Keratinocyte (primary cell): Measurements from ENCODE around the gene PCED1A. TPM values are rescaled to one million over a fixed set of nuclear protein-coding genes. Genes with fewer than 3 reads are reported as not detected.

Experiments used
- DNase-seq: peaks from one replicate; pipeline ENCODE4 v3.0.0-alpha.2; 2011; ENCODE audit warnings: low read depth, missing footprints, low spot score
- FAIRE-seq: peaks from 2 replicates; lab custom pipeline; 2011; peaks lifted over from hg19 to GRCh38; lab: Jason Lieb, UNC
- H2AFZ ChIP-seq: 2 replicates; pipeline ENCODE4 v1.6.0; 2012; ENCODE audit warnings: low read length, control low read depth, inconsistent platforms; ENCODE audit not compliant: control insufficient read depth
- H3K27ac ChIP-seq: 2 replicates; pipeline ENCODE4 v1.5.1; 2011; ENCODE audit warnings: low read length; ENCODE audit not compliant: control insufficient read depth, insufficient read depth
- H3K27me3 ChIP-seq: 3 replicates; pipeline ENCODE4 v1.6.0; 2011; ENCODE audit warnings: low read length; ENCODE audit not compliant: control insufficient read depth, insufficient read depth; ENCODE audit errors: extremely low read depth
- H3K36me3 ChIP-seq, 2 experiments: 2 replicates in 1 of 2; 3 replicates in 1 of 2; pipeline ENCODE4 v1.5.1; 2011; ENCODE audit warnings: low read length in 2 of 2, mild to moderate bottlenecking in 1 of 2; ENCODE audit not compliant: control insufficient read depth in 2 of 2, insufficient read depth in 2 of 2; ENCODE audit errors: extremely low read depth in 1 of 2
- H3K4me1 ChIP-seq: 3 replicates; pipeline ENCODE4 v1.5.1; 2011; ENCODE audit warnings: low read length; ENCODE audit not compliant: control insufficient read depth, insufficient read depth; ENCODE audit errors: extremely low read depth
- H3K4me2 ChIP-seq: 3 replicates; pipeline ENCODE4 v1.6.0; 2011; ENCODE audit warnings: low read depth, low read length; ENCODE audit not compliant: control insufficient read depth, insufficient read depth; ENCODE audit errors: extremely low read depth
- H3K4me3 ChIP-seq, 3 experiments: fragments of 200-600 bp in 1 of 3; sonication (generic) in 1 of 3; 2 replicates in 2 of 3; 3 replicates in 1 of 3; pipeline ENCODE4 v1.5.1; 2011 to 2016; ENCODE audit warnings: low read length in 3 of 3, mild to moderate bottlenecking in 3 of 3, control low read depth in 2 of 3, inconsistent platforms in 1 of 3, low read depth in 1 of 3, mixed read lengths in 1 of 3, mixed run types in 1 of 3, moderate library complexity in 1 of 3; ENCODE audit not compliant: control insufficient read depth in 2 of 3, insufficient read depth in 2 of 3; ENCODE audit errors: extremely low read depth in 1 of 3
- H3K79me2 ChIP-seq: 2 replicates; pipeline ENCODE4 v1.6.0; 2012; ENCODE audit warnings: low read length; ENCODE audit not compliant: control insufficient read depth, insufficient read depth
- H3K9ac ChIP-seq: 3 replicates; pipeline ENCODE4 v1.6.0; 2011; ENCODE audit warnings: low read length; ENCODE audit not compliant: control insufficient read depth, insufficient read depth; ENCODE audit errors: extremely low read depth
- H3K9me1 ChIP-seq: 3 replicates; pipeline ENCODE4 v1.6.0; 2011; ENCODE audit warnings: low read length; ENCODE audit not compliant: control insufficient read depth, insufficient read depth; ENCODE audit errors: extremely low read depth
- H3K9me3 ChIP-seq: 2 replicates; pipeline ENCODE4 v1.5.1; 2012; ENCODE audit warnings: low read depth, low read length; ENCODE audit not compliant: control insufficient read depth
- H4K20me1 ChIP-seq: 3 replicates; pipeline ENCODE4 v1.6.0; 2011; ENCODE audit warnings: low read length; ENCODE audit not compliant: control insufficient read depth, insufficient read depth; ENCODE audit errors: extremely low read depth
- EZH2 ChIP-seq: IDR thresholded peaks from one replicate; pipeline ENCODE4 v1.6.1; 2012; ENCODE audit warnings: inconsistent platforms, mild to moderate bottlenecking, low read length, moderate library complexity
- dilution Hi-C: fragments of 300-500 bp; cut with MboI; formaldehyde crosslinking; loops from one replicate; pipeline ENCODE4 v1.7.0; 2020; ENCODE audit warnings: low sequenced_read_pairs; ENCODE audit not compliant: extremely low pct_ligation_motif_present
- polyA plus RNA-seq, 5 experiments: library from polyadenylated mRNA; depleted of rRNA in 3 of 5; stranded (reverse) in 3 of 5; stranded (forward) in 1 of 5; unstranded in 1 of 5; fragments of >200 nt; gene quantifications; 1 replicate in 1 of 5; 2 replicates in 3 of 5; 3 replicates in 1 of 5; pipeline versions ENCODE4 v1.2.1 to v1.2.3, GENCODE V29; 2011 to 2012; ENCODE audit warnings: missing spikeins in 2 of 5, low read depth in 1 of 5, low replicate concordance in 1 of 5
- TF ChIP-seq, protein P1 (sequence below), 3 experiments: IDR thresholded peaks in 1 of 3; conservative IDR thresholded peaks in 1 of 3; optimal IDR thresholded peaks in 1 of 3; 2 replicates in 2 of 3; 3 replicates in 1 of 3; pipeline versions ENCODE3 to v1.5.1; 2011; ENCODE audit warnings: low read length in 3 of 3, mild to moderate bottlenecking in 3 of 3, moderate library complexity in 2 of 3, control low read depth in 1 of 3, inconsistent platforms in 1 of 3; ENCODE audit not compliant: insufficient read depth in 2 of 3; ENCODE audit errors: extremely low read depth in 1 of 3

The PCED1A gene
- polyA plus RNA-seq, 1 donor (not counting 4 experiments of a cell fraction or from before 2014, with no cell fraction given): 5.6 TPM

DNA sequence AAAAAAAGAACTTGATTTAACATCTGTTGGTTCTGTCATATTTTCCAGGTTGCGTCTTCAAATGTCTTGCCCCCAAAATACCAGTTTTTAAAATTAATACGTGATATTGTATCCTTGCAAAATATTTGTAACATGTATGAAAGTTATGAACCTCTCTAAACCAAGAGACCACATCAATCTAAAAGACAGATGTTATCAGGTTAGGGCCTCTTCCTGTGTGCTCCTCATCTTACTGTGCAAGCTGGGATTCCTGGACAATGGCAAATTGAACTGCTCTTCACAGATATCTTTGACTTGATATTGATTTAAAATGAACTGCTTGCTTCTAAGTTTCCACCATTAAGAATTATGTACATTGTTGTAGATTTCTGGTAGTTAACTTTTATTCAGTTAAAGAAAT lies 14.7 kb downstream of the PCED1A start:
- no peak overlapping the region for H3K27ac ChIP-seq
- H2AFZ ChIP-seq: no peak overlapping the region
- no peaks in the 10 kb centered on the region for H3K79me2 ChIP-seq
- no peak for TF ChIP-seq EZH2
- TF ChIP-seq, protein P1, sequence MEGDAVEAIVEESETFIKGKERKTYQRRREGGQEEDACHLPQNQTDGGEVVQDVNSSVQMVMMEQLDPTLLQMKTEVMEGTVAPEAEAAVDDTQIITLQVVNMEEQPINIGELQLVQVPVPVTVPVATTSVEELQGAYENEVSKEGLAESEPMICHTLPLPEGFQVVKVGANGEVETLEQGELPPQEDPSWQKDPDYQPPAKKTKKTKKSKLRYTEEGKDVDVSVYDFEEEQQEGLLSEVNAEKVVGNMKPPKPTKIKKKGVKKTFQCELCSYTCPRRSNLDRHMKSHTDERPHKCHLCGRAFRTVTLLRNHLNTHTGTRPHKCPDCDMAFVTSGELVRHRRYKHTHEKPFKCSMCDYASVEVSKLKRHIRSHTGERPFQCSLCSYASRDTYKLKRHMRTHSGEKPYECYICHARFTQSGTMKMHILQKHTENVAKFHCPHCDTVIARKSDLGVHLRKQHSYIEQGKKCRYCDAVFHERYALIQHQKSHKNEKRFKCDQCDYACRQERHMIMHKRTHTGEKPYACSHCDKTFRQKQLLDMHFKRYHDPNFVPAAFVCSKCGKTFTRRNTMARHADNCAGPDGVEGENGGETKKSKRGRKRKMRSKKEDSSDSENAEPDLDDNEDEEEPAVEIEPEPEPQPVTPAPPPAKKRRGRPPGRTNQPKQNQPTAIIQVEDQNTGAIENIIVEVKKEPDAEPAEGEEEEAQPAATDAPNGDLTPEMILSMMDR (optimal IDR thresholded peaks at IDR 0.05 in 1 of 3, IDR thresholded peaks at IDR 0.05 in 1 of 3, conservative IDR thresholded peaks at IDR 0.05 in 1 of 3; ENCODE audit: extremely low read depth in 1 of 3, insufficient read depth in 2 of 3, low read length in 3 of 3): no peak
- H3K9ac ChIP-seq: no peak overlapping the region
- H3K9me3 ChIP-seq: no peaks in the 10 kb centered on the region
- dilution Hi-C loops: no loop called here
- no peaks in the 10 kb centered on the region for H3K4me1 ChIP-seq
- peaks cover 29% of the 10 kb centered on the region for H3K27me3 ChIP-seq
- no peaks in the 10 kb centered on the region for H3K9me1 ChIP-seq
- no peak overlapping the region for H3K4me3 ChIP-seq
- FAIRE-seq (peak; percentile 17), DNase-seq (no peak)
- H4K20me1 ChIP-seq: no peaks in the 10 kb centered on the region
- H3K4me2 ChIP-seq: no peak overlapping the region
- no peaks in the 10 kb centered on the region for H3K36me3 ChIP-seq

DNA sequence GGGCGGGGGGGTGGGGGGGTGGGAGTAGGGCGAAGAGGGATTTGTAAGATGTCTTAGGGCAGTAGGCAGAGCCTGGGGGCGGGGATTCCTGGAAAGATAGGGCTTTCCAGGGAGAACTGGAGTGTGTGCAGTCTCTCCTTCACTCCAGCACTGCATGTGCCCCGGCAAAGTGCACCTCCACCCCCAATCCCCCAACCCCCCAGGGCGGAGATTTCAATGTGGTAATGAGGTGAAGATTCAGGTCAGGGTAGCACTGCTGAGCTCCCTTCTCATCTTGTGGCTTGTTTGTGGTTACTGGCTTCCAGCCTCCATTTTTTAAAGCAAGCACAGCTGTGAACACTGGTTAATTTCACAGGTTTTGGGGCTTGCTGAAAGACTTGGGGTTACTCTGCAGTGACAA lies 18.4 kb downstream of the PCED1A start:
- Histone ChIP-seq H2AFZ (no peak overlapping the region), H3K9me1 (no peaks in the 10 kb centered on the region), H3K9me3 (no peaks in the 10 kb centered on the region), H3K36me3 (no peaks in the 10 kb centered on the region), H3K79me2 (no peaks in the 10 kb centered on the region), H4K20me1 (no peaks in the 10 kb centered on the region), H3K4me2 (no peak overlapping the region), H3K4me1 (no peaks in the 10 kb centered on the region), H3K4me3 (no peak overlapping the region), H3K9ac (no peak overlapping the region), H3K27me3 (peaks cover 55% of the 10 kb centered on the region), H3K27ac (no peak overlapping the region)
- FAIRE-seq: no peak
- dilution Hi-C loops: no loop called here
- DNase-seq: no peak
- no peak for TF ChIP-seq EZH2
- TF ChIP-seq, protein P1 (optimal IDR thresholded peaks at IDR 0.05 in 1 of 3, IDR thresholded peaks at IDR 0.05 in 1 of 3, conservative IDR thresholded peaks at IDR 0.05 in 1 of 3; ENCODE audit: extremely low read depth in 1 of 3, insufficient read depth in 2 of 3, low read length in 3 of 3): no peak
